ENCODE results near the gene CCNJ.
A peak's percentile ranks its signal among the peaks of the same experiment; 100 is the strongest.
"Not testable (repeated sequence)": the region's sequence is repeated elsewhere in the genome, so short reads cannot be mapped to it uniquely, and the experiment has no call there.

CCNJ gene

GRCh38 chr10:96043893-96044715 lies 721 bp downstream of the CCNJ start:
- no peak for TF ChIP-seq ZNF274 (IDR thresholded peaks at IDR 0.05; ENCODE audit: low read depth, low read length)
- H3K4me3 ChIP-seq (ENCODE audit: low read length) = peak overlapping the region; percentile 88

DNA sequence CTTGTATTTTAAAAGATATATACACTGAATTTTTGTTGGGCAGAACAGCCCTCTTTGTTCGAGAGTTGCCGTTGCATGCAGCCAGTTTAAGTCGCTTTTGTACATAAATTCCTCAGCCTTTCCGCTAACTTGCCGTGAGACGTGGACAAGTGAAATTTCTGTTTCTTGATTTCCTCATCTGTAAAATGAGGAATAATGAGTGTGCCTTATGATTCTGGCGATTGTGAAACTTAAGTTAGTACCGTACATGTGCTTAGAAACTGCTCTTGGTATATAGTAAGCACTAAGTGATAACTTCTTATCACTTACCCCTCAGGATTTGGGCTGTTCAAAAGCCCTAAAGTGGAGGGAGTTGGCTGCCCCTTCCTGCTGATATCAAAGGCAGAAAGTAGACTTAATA lies 1.4 kb downstream of the CCNJ start:
- H3K4me3 ChIP-seq (ENCODE audit: low read length) = peak overlapping the region; percentile 88
- TF ChIP-seq ZNF274 (IDR thresholded peaks at IDR 0.05; ENCODE audit: low read depth, low read length) = no peak

GRCh38 chr10:96046546-96046945 lies 3.2 kb downstream of the CCNJ start:
- no peak for TF ChIP-seq ZNF274 (IDR thresholded peaks at IDR 0.05; ENCODE audit: low read depth, low read length)
- no peak overlapping the region for H3K4me3 ChIP-seq (ENCODE audit: low read length)

GRCh38 chr10:96047004-96047649 lies 3.7 kb downstream of the CCNJ start:
- TF ChIP-seq ZNF274 (IDR thresholded peaks at IDR 0.05; ENCODE audit: low read depth, low read length) = no peak
- H3K4me3 ChIP-seq (ENCODE audit: low read length) = no peak overlapping the region

- H3K4me3 ChIP-seq (ENCODE audit: low read length) = not testable (repeated sequence)
Measured at GRCh38 chr10:96047925-96048324, 4.5 kb downstream of the CCNJ start.

- TF ChIP-seq ZNF274 (IDR thresholded peaks at IDR 0.05; ENCODE audit: low read depth, low read length) = no peak
Measured at GRCh38 chr10:96049340-96049739, 6.0 kb downstream of the CCNJ start.

DNA sequence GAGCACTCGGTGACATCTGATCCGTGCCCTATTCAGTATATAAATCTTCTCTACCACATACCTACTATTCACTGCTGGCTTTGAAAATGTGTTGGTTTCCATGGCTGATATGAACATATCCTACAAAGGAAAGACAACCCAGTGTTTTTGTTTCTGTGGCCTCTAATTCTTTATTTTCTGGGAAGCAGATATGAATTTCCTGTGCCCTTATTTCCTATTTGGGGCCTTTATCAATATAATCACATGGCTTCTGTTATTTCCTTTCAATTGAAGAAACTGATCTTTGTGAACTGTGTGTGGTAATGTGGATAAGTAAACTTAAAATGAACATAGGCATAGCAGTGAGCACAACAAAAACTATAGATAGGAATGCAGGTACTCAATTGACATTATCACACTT lies 10.6 kb downstream of the CCNJ start:
- no peak overlapping the region for H3K4me3 ChIP-seq (ENCODE audit: low read length)
- no peak for TF ChIP-seq ZNF274 (IDR thresholded peaks at IDR 0.05; ENCODE audit: low read depth, low read length)

More at GRCh38 chr10:96049340-96049739, 6.0 kb downstream of the CCNJ start:
- no peak overlapping the region for H3K4me3 ChIP-seq (ENCODE audit: low read length)

DNA sequence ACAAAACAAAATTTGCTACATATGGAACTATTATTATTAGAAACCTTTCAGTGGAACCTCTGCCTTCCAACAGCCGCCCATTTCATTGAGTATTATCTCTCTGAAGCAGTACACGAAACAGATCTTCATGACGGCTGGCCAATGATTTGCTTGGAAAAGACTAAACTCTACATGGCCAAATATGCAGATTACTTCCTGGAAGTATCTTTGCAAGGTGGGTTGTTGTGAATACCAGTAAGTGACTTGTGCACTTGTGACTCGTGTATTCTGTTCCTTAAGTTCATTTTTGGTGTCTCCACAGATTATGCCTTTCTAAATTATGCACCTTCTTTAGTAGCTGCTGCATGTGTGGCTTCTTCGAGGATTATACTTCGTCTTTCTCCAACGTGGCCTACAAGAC lies 13.4 kb downstream of the CCNJ start:
- TF ChIP-seq ZNF274 (IDR thresholded peaks at IDR 0.05; ENCODE audit: low read depth, low read length) = no peak

DNA sequence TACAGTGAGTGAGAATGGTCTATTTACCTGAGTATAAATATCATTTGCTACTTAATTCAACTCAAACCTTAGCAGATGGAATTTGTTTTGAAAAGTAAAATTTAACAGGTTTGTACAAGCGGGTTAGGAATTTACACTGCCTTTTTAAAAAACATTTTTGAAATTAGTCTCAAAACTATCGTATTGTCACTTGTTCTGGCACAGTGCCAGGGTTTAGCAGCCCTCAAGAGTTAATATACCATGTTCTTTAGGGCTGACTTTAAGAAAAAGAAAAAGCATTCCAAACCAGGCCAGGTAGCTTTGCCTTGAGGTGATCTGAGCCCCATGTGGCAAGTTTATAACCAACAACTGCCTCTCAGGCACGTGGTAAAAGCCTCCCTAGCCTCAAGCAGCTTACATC lies 17.8 kb downstream of the CCNJ start:
- TF ChIP-seq ZNF274 (IDR thresholded peaks at IDR 0.05; ENCODE audit: low read depth, low read length) = no peak
- H3K4me3 ChIP-seq (ENCODE audit: low read length) = no peak overlapping the region

More for the DNA sequence above, 13.4 kb downstream of the CCNJ start:
- H3K4me3 ChIP-seq (ENCODE audit: low read length) = no peak overlapping the region

DNA sequence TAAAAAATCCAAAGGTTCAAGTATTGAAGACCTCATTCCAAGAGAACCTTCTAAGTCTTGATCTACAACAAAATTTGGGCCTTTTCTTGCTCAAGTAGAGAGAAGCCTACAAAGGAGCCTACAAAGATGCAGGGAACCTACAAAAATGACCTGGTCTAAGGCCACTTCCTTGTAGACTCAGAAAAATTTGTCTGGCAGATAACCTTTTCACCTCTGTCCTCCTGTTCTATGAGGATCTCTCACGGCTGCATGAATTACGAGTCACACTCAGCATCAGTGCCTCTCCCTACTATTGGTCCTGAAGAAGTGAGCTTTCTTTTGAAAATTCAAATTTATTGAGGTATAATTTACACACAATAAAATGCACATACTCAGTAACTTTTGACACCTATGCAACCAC lies 29.3 kb downstream of the CCNJ start:
- H3K4me3 ChIP-seq (ENCODE audit: low read length) = no peak overlapping the region
- TF ChIP-seq ZNF274 (IDR thresholded peaks at IDR 0.05; ENCODE audit: low read depth, low read length) = no peak

GRCh38 chr10:96073722-96074121 lies 30.3 kb downstream of the CCNJ start:
- TF ChIP-seq ZNF274 (IDR thresholded peaks at IDR 0.05; ENCODE audit: low read depth, low read length) = no peak
- no peak overlapping the region for H3K4me3 ChIP-seq (ENCODE audit: low read length)

DNA sequence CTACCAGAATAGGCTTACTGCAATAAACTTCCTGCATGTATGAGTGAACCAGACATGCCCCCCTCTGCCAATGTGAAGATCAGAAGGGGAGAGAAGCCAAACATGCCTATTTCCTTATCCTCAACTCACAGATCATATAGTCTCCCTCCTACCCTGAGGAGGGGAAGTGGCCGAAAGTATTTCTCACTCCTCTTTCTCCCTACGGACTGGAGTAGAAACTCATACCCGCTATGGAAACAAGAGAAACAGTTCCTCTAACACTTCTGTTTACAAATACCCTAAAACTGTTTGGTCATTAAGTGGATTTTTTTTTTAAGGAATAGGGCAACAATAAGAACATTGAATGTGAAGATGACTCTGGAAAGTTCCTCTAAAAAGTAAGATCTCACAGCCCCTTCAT lies 31.4 kb downstream of the CCNJ start:
- TF ChIP-seq ZNF274 (IDR thresholded peaks at IDR 0.05; ENCODE audit: low read depth, low read length) = no peak
- H3K4me3 ChIP-seq (ENCODE audit: low read length) = no peak overlapping the region

- H3K4me3 ChIP-seq (ENCODE audit: low read length) = no peak overlapping the region
- TF ChIP-seq ZNF274 (IDR thresholded peaks at IDR 0.05; ENCODE audit: low read depth, low read length) = no peak
Measured at GRCh38 chr10:96075977-96076376, 32.6 kb downstream of the CCNJ start.

DNA sequence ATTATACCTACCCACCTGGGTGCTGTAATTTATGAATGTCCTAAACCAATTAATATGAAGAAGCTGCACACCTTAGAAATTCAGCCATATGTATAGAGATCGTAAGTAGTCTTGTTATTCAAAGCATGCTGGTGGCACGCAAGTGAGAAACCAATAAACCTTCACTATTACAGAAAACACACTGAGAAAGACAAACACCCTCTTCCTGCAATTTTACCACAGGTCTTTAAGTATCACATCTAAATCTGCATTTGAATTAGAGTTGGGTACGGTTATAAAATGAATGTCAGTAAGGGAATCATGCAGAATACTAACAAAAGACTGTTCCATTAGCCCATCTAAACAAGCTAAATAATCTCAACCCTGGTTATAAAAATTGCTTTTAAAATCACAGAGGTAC lies 33.8 kb downstream of the CCNJ start:
- no peak for TF ChIP-seq ZNF274 (IDR thresholded peaks at IDR 0.05; ENCODE audit: low read depth, low read length)

GRCh38 chr10:96082153-96082552 lies 38.8 kb downstream of the CCNJ start:
- TF ChIP-seq ZNF274 (IDR thresholded peaks at IDR 0.05; ENCODE audit: low read depth, low read length) = no peak

More for the DNA sequence above, 33.8 kb downstream of the CCNJ start:
- H3K4me3 ChIP-seq (ENCODE audit: low read length) = no peak overlapping the region

More at GRCh38 chr10:96082153-96082552, 38.8 kb downstream of the CCNJ start:
- H3K4me3 ChIP-seq (ENCODE audit: low read length) = no peak overlapping the region
